Loucy (cell line): ENCODE data around the gene ACTBL2.
"Not testable (repeated sequence)": the region's sequence is repeated elsewhere in the genome, so short reads cannot be mapped to it uniquely, and the experiment has no call there.

Source experiments
- H2AFZ ChIP-seq: fragments of 200-600 bp; sonication (generic); 2 replicates; pipeline ENCODE4 v1.6.0; 2016; ENCODE audit warnings: antibody characterized with exemption, mild to moderate bottlenecking, low read length, moderate library complexity
- H3F3A ChIP-seq: fragments of 200-600 bp; 2 replicates; pipeline ENCODE4 v1.6.0; 2016; ENCODE audit warnings: antibody characterized with exemption, low read depth, mild to moderate bottlenecking
- H3K27me3 ChIP-seq: fragments of 200-600 bp; sonication (generic); 2 replicates; pipeline ENCODE4 v1.6.1; 2014; ENCODE audit warnings: low read length, mild to moderate bottlenecking; ENCODE audit not compliant: insufficient read depth, poor library complexity, severe bottlenecking
- H3K36me3 ChIP-seq: fragments of 200-600 bp; sonication (generic); 2 replicates; pipeline ENCODE4 v1.6.1; 2016; ENCODE audit warnings: low read length; ENCODE audit not compliant: insufficient read depth
- H3K4me1 ChIP-seq: fragments of 200-600 bp; sonication (generic); 2 replicates; pipeline ENCODE4 v1.5.1; 2014; ENCODE audit warnings: low read length, mild to moderate bottlenecking; ENCODE audit not compliant: insufficient read depth, poor library complexity, severe bottlenecking
- H3K4me2 ChIP-seq: fragments of 200-600 bp; sonication (generic); 2 replicates; pipeline ENCODE4 v1.6.0; 2014; ENCODE audit warnings: antibody characterized with exemption, low read length, low read depth, mild to moderate bottlenecking; ENCODE audit not compliant: poor library complexity, severe bottlenecking
- H3K4me3 ChIP-seq: fragments of 200-600 bp; sonication (generic); 2 replicates; pipeline ENCODE4 v1.5.1; 2014; ENCODE audit warnings: low read length, mild to moderate bottlenecking, mixed read lengths; ENCODE audit not compliant: poor library complexity, severe bottlenecking
- H3K79me2 ChIP-seq: fragments of 200-600 bp; sonication (generic); 2 replicates; pipeline ENCODE4 v1.6.1; 2014; ENCODE audit warnings: low read length; ENCODE audit not compliant: insufficient read depth
- H3K9ac ChIP-seq: fragments of 200-600 bp; sonication (generic); 2 replicates; pipeline ENCODE4 v1.6.0; 2014; ENCODE audit warnings: mild to moderate bottlenecking, low read depth, low read length, moderate library complexity; ENCODE audit not compliant: poor library complexity, severe bottlenecking
- H3K9me2 ChIP-seq: fragments of 200-600 bp; sonication (generic); replicated peaks from 2 replicates; pipeline ENCODE4 v1.6.1; 2016; ENCODE audit warnings: low read depth, low read length, mixed read lengths
- H3K9me3 ChIP-seq: fragments of 200-600 bp; sonication (generic); 2 replicates; pipeline ENCODE4 v1.6.1; 2014; ENCODE audit warnings: mild to moderate bottlenecking, antibody characterized with exemption, low read length, low read depth; ENCODE audit not compliant: insufficient read depth
- H4K20me1 ChIP-seq: fragments of 200-600 bp; sonication (generic); 2 replicates; pipeline ENCODE4 v1.6.0; 2014; ENCODE audit warnings: antibody characterized with exemption, low read length, mild to moderate bottlenecking; ENCODE audit not compliant: insufficient read depth, poor library complexity, severe bottlenecking
- EZH2phosphoT487 ChIP-seq: fragments of 200-600 bp; IDR thresholded peaks from 2 replicates; pipeline ENCODE4 v1.6.1; 2018; ENCODE audit warnings: antibody characterized with exemption, mild to moderate bottlenecking, moderate library complexity, borderline replicate concordance
- TF ChIP-seq, protein P1 (sequence below): fragments of 200-600 bp; sonication (generic); conservative IDR thresholded peaks from 2 replicates; pipeline ENCODE4 v1.5.1; 2014; ENCODE audit warnings: mild to moderate bottlenecking, antibody characterized with exemption, low read length

The ACTBL2 gene

DNA sequence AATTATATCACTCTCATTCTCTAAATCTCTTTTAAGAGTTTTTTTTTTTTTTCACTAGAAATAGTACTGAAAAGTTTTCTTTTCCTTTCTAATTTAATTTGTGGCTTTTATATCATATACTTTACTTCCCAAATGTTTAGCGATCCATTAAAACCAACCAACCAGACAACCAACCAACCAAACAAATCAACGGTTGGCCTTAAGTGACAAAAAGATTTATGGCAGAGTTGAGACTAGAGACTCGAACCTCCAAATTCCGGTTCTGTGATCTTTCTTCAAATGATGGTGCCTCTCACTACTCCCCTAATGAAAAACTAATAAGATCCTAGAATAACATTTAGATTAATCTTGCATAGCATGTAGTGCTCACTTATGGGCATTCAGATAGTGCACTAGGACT lies 45.3 kb upstream of the ACTBL2 start:
- no peaks in the 10 kb centered on the region for H3K9me3 ChIP-seq
- no peaks in the 10 kb centered on the region for H3K4me1 ChIP-seq
- H3K79me2 ChIP-seq: no peaks in the 10 kb centered on the region
- H2AFZ ChIP-seq: no peak overlapping the region
- H3K9ac ChIP-seq: no peak overlapping the region
- no peaks in the 10 kb centered on the region for H3K36me3 ChIP-seq
- no peak overlapping the region for H3K4me3 ChIP-seq
- no peak overlapping the region for H3K4me2 ChIP-seq
- H3K9me2 ChIP-seq: no peaks in the 10 kb centered on the region
- no peak for TF ChIP-seq EZH2phosphoT487
- no peaks in the 10 kb centered on the region for H3K27me3 ChIP-seq
- no peaks in the 10 kb centered on the region for H4K20me1 ChIP-seq
- H3F3A ChIP-seq: no peaks in the 10 kb centered on the region

DNA sequence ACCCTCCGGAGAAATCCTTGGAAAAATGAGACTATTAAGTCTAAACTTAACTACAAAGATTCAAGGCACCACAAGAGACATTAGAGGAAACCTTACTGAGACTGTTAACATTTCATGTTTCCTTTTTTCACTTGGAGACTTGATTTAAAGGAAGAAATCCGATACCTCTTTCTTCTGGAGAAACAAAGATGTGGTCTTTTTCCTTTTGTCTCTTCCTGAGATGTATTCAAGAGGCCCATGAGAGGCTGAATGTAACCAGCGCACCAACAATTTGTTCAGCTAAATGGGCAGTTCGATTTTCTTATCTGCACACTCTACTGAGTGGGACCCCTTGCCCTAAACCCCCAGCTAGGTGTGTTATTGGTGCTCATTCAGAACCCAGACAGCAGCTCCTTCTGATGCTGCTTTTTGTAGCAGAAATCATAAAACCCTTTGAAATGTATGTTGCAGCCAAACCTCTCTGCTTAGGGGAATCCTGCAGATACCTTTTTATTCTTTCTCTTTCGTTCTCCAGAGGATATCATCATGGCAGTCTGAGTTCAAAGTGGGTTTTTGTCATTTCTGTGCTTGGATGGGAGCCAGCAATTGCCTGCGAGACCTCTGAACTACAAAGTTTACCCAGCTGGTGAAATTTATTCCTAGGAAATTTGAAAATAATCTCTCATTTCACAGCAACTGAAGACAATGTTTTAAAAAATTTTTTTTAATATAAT lies 41.9 kb upstream of the ACTBL2 start:
- Histone ChIP-seq H3K27me3 (no peaks in the 10 kb centered on the region), H2AFZ (no peak overlapping the region), H3K4me2 (no peak overlapping the region), H3K9me3 (no peaks in the 10 kb centered on the region; the same call in 1 of the 2 replicates), H4K20me1 (no peaks in the 10 kb centered on the region), H3F3A (no peaks in the 10 kb centered on the region), H3K9me2 (no peaks in the 10 kb centered on the region), H3K36me3 (no peaks in the 10 kb centered on the region), H3K4me1 (no peaks in the 10 kb centered on the region), H3K79me2 (no peaks in the 10 kb centered on the region), H3K9ac (no peak overlapping the region), H3K4me3 (no peak overlapping the region)
- TF ChIP-seq, protein P1, sequence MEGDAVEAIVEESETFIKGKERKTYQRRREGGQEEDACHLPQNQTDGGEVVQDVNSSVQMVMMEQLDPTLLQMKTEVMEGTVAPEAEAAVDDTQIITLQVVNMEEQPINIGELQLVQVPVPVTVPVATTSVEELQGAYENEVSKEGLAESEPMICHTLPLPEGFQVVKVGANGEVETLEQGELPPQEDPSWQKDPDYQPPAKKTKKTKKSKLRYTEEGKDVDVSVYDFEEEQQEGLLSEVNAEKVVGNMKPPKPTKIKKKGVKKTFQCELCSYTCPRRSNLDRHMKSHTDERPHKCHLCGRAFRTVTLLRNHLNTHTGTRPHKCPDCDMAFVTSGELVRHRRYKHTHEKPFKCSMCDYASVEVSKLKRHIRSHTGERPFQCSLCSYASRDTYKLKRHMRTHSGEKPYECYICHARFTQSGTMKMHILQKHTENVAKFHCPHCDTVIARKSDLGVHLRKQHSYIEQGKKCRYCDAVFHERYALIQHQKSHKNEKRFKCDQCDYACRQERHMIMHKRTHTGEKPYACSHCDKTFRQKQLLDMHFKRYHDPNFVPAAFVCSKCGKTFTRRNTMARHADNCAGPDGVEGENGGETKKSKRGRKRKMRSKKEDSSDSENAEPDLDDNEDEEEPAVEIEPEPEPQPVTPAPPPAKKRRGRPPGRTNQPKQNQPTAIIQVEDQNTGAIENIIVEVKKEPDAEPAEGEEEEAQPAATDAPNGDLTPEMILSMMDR: no peak
- no peak for TF ChIP-seq EZH2phosphoT487

DNA sequence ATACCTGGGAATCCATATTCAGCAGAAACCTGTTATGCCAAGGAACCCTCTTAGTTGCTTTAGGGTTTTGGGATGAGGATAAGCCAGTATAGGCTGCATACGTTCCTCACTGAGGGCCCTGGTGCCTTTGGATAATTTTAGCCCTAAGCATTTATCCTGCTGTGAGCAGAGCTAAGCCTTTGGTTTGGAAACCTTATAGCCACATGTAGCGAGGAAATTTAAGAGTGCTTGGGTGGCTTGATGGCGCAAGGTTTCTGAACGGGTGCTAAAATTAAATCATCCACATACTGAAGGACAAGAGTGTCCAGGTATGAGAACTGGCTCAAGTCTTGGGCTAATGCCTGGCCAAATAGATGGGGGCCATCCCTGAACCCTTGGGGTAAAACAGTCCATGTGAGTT lies 39.9 kb upstream of the ACTBL2 start:
- H3F3A ChIP-seq, H4K20me1 ChIP-seq, H3K4me3 ChIP-seq, H3K9ac ChIP-seq, H3K79me2 ChIP-seq, H3K27me3 ChIP-seq, H3K4me2 ChIP-seq, H3K9me2 ChIP-seq, H3K9me3 ChIP-seq, H3K4me1 ChIP-seq, H2AFZ ChIP-seq, H3K36me3 ChIP-seq: not testable (repeated sequence)

DNA sequence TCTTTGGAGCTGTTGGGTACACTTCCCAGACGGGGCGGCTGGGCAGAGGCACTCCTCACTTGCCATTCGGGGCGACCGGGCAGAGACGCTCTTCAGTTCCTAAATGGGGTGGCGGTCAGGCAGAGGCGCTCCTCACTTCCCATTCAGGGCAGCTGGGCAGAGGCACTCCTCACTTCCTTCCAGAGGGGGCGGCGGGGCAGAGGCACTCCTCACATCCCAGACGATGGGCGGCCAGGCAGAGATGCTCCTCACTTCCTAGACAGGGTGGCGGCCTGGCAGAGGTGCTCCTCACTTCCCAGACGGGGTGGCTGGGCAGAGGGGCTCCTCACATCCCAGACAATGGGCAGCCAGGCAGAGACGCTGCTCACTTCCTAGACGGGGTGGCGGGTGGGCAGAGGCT lies 35.8 kb upstream of the ACTBL2 start:
- H3K9me2 ChIP-seq, H3K9me3 ChIP-seq, H2AFZ ChIP-seq, H3F3A ChIP-seq, H3K36me3 ChIP-seq, H3K4me3 ChIP-seq, H3K27me3 ChIP-seq, H3K9ac ChIP-seq, H3K79me2 ChIP-seq, H4K20me1 ChIP-seq, H3K4me2 ChIP-seq: not testable (repeated sequence)
- H3K4me1 ChIP-seq: peaks cover 11% of the 10 kb centered on the region
